Measurements from ENCODE around the gene PSMB3. TPM values are rescaled to one million over a fixed set of nuclear protein-coding genes. Genes with fewer than 3 reads are reported as not detected.

PSMB3 gene
- total RNA-seq = 362 and 442 TPM in 2 replicates

DNA sequence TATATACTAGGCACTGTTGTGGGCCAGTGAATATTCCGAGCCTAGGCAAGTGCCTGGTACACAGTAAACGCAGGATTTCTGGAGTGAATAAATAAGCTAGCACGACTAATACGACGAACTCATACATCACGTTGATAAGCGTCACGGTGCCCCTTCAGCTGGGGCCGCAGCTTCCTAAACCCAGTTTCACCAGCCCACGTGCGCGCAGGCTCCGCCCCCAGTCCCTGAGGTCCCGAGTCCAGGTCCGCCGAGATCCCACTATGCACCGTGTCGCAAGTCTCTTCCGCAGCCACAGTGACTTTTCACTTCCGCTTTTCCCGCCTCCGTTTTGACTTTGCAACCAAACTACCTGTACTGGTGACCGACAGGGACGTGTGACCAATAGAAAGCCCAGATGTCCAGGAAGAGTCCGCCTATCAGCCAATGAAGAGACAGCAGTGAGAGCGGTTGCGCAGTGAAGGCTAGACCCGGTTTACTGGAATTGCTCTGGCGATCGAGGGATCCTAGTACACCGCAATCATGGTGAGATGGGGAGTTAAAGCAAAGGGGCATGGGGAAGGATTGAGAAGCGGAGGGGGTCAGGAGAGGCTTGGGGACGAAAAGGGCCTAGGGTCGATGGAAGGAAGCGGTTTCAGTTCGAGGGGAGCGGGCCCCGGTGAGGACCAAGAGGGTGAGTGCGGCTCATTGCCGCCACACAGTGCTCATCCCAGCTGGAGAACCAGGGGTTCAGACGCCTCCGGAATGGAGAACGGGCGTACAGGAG lies at the start of gene PSMB3:
PSMB3 (plus strand) TSS at position 434 of the 763 bp plus-strand sequence; CDS start at position 520, 86 bp downstream.

DNA sequence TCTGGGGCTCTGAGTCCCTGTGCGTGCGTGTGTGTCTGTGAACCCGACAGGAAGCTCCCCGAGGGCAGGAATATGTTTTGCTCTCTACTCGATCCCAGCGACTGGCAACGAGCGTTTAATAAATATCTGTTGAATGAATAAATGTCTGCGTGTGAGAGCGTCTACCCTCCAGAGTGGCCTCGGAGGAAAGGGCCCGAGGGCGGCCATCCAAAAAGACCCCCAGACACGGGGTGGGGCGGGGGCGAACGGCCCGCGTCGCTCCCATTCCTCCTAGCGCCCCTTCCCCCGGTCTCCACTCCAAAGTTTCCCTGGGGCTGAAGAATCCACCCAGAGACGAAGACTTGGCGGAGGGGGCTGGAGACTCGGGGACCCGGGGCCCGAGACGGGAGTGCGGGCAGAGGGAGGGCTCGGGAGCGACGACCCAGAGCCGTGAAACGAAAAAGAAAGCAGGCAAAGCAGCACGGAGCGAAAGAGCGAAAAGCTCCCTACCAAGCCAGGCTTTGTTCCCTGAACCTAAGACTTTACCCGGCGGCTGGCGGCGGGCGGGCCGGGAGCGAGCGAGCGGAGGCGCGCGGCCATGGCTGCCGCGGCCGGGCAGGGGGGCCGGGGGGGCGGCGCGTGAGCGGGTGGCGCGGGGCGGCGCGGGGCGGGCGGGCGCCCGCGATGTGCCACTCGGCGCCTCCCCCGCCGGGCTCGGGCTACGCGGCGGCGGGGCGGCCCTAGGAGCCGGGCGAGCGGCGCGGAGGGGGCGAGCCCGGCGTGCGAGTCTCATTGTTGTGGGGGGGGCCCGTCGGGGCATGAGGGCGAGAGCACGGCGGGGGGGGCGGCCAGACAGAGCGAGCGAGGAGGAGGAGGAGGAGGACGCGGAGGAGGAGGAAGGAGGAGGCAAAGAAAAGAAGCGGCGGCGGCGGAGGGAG lies 47.7 kb upstream of the PSMB3 start, which contains the start of gene MLLT6:
MLLT6 (plus strand) TSS at position 668 of the 917 bp plus-strand sequence. CDS start 360 bp downstream, outside the sequence.

DNA sequence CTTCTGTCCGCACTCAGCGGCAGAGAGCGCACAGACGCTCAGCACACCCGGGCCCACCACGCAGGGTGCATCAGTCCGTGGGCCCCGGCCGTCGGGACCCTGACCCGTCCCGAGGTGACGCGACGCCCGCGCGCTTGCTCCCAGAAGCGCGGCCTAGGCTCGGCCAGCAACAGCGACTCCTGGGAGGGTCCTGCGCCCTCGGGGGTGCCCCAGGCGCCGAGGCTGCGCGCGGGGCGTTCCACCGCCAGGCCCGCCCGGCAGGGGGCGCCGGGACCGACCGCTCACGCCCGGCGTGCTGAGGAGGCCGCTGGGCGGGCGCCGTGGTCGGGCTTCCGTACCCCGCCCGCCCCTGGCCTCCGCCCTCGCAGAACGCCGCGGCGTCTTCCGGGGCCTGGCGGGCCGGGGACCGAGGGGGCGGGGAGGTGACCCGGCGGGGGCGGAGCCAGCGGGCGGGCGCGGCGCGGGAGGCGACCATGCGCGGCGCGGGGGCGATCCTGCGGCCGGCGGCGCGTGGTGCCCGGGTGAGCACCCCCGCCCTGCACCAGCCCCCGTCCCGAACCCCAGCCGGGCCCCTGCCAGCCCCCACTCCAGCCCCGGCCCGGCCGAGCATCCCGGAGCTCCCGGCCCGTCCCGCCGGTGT lies 22.5 kb upstream of the PSMB3 start, which contains the start of gene CISD3:
CISD3 (plus strand) TSS at position 456 of the 640 bp plus-strand sequence; CDS start at position 474, 18 bp downstream.

DNA sequence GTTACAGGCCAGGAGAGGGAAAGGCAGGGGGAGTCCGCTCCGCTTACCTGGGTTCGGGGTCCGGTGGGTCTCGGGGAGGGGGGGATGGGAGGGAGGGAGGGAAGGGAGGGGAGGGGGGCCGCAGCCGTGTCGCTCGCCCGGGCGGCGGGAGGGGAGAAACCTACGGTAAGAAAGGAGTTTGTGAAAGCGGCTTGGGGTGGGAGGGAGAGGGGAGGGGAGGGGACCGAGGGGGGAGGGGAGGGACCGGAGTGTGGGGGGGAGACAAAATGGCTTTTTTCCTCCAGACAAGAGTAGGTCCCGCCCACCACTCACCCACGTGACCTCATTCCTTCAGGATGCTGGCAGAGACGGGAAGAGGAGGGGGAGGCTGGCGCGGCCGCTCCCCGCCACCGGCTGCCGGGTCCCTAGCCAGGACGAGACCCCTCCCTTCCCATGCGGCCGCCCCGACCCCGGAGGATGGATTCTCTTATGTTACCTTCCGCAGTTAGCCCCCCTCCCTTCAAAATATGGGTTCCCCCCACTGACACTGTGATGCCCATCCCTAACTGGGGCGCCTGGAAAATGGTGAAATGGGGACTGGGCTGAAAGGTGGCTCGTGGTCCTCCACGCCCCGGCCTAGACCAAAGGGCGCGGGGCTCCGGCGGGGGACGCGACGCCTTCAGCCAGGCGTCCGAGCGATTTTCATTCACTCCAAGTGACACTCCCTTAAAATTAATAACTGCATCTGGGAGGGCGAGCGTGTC lies 4.2 kb upstream of the PSMB3 start, which contains the start of gene PCGF2:
PCGF2 (minus strand) TSS at position 188 of the 743 bp plus-strand sequence. CDS start 7,934 bp downstream, outside the sequence.

DNA sequence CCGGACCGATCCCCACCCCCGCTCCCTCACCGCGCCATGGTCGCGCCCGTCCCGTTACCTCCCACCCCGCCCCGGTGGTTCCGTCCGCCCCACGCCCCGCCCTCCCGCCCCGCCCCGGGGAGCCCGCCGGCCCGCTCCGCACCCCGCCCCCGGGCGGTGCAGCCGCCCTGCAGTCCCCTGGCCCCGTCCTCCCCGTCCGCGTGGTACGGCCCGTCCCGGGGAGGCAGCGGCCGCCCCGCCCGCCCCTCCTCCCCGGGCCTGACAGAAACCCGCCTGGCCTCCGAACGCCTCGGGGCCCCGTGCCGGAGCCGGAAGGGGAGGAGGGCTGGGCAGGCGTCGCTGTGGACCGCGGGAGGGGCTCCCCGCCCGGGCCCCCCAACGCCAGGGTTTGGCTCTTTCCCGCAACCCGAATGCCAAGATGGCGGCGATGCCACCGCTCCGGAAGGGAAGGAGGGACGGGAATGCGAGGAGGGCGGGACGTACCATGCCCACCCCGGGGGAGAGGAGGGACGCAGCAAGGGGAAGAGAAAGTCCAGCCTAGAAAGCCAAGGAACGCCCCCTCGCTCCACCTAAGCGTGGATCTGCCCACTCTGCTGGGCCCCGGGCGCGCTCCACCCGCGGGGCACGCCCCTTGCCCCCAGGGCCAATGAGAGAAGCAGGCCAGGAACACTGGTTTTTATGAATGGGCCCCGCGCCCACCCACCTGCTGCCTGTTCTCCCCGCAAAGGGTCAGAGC lies 47.1 kb downstream of the PSMB3 start, which contains the start of gene PIP4K2B:
PIP4K2B (minus strand) TSS at position 56 of the 736 bp plus-strand sequence. CDS start 132 bp downstream, outside the sequence.

Other genes starting within 250 kb of the PSMB3 start
- under 0.01 TPM in 1 of 2 replicates, not detected in the other for gene SRCIN1, start 146.8 kb upstream of the PSMB3 start, total RNA-seq
- gene EPOP, start 77.8 kb upstream of the PSMB3 start, total RNA-seq = 0.26 and 0.37 TPM in 2 replicates
- 21.5 and 23.0 TPM in 2 replicates for gene MLLT6, start 47.5 kb upstream of the PSMB3 start, total RNA-seq
- gene CISD3, start 22.4 kb upstream of the PSMB3 start, total RNA-seq = 4.0 and 5.8 TPM in 2 replicates
- 4.1 and 5.6 TPM in 2 replicates for gene PCGF2, start 4.4 kb upstream of the PSMB3 start, total RNA-seq
- 49.9 and 57.6 TPM in 2 replicates for gene PIP4K2B, start 46.8 kb downstream of the PSMB3 start, total RNA-seq
- gene CWC25, start 72.6 kb downstream of the PSMB3 start, total RNA-seq = 10.1 and 10.6 TPM in 2 replicates
- gene RPL23, start 101.0 kb downstream of the PSMB3 start, total RNA-seq = 2,333 and 2,606 TPM in 2 replicates
- 88.5 and 114 TPM in 2 replicates for gene LASP1, start 117.3 kb downstream of the PSMB3 start, total RNA-seq
- gene FBXO47, start 214.7 kb downstream of the PSMB3 start, total RNA-seq = under 0.01 TPM in 1 of 2 replicates, not detected in the other